Peyer's patch (tissue), 4 donors: ENCODE results near the gene OTUD5. TPM values are rescaled to one million over a fixed set of nuclear protein-coding genes. Genes with fewer than 3 reads are reported as not detected.

Experiments
- DNase-seq, 3 donors: peaks; one replicate each; pipeline ENCODE4 v3.0.0-alpha.2; 2017 to 2019
- H3K27ac ChIP-seq, 4 donors: fragments of 200-600 bp; sonication (generic); one replicate each; pipeline ENCODE4 v1.5.1; 2016 to 2019
- H3K27me3 ChIP-seq, 2 donors: fragments of 200-600 bp; sonication (generic); one replicate each; pipeline ENCODE4 v1.5.1; 2019
- H3K36me3 ChIP-seq, 3 donors: fragments of 200-600 bp; sonication (generic); one replicate each; pipeline ENCODE4 v1.5.1; 2016 to 2019
- H3K4me1 ChIP-seq, 4 donors: fragments of 200-600 bp; sonication (generic); one replicate each; pipeline ENCODE4 v1.5.1; 2016 to 2019
- H3K4me3 ChIP-seq, 4 donors: fragments of 200-600 bp; sonication (generic); 1 replicate in 3 of 4; 2 replicates in 1 of 4; pipeline ENCODE4 v1.5.1; 2016 to 2019; ENCODE audit warnings: mild to moderate bottlenecking in 1 of 4
- H3K9me3 ChIP-seq, 4 donors: fragments of 200-600 bp; sonication (generic); one replicate each; pipeline ENCODE4 v1.5.1; 2016 to 2019; ENCODE audit warnings: mild to moderate bottlenecking in 1 of 4
- POLR2A ChIP-seq, 2 donors: fragments of 450-650 bp; IDR thresholded peaks; one replicate each; pipeline ENCODE4 v1.5.1; 2017; ENCODE audit warnings: antibody characterized with exemption in 2 of 2, mild to moderate bottlenecking in 2 of 2, moderate library complexity in 2 of 2
- total RNA-seq, 4 donors: library from RNA; depleted of rRNA; stranded (reverse); fragments of >200 nt; gene quantifications; one replicate each; pipeline ENCODE4 v1.1.0, GENCODE V29; 2016
- TF ChIP-seq, protein P1 (sequence below), 6 experiments: fragments of 450-650 bp in 4 of 6; fragments of 200-600 bp in 2 of 6; sonication (generic) in 1 of 6; IDR thresholded peaks; one replicate each; pipeline ENCODE4 v1.5.1; 2017 to 2019; ENCODE audit warnings: antibody characterized with exemption in 6 of 6, mild to moderate bottlenecking in 3 of 6, moderate library complexity in 1 of 6

OTUD5 gene
- total RNA-seq, 4 donors from 2014 or later: 49.7 to 79.2 (median 71.0) TPM

- H3K36me3 ChIP-seq: peaks cover 0 to 8% (median 0%) of the 10 kb centered on the region in 3 donors
- DNase-seq: no peak
- no peak for TF ChIP-seq POLR2A (IDR thresholded peaks at IDR 0.05)
- TF ChIP-seq, protein P1, sequence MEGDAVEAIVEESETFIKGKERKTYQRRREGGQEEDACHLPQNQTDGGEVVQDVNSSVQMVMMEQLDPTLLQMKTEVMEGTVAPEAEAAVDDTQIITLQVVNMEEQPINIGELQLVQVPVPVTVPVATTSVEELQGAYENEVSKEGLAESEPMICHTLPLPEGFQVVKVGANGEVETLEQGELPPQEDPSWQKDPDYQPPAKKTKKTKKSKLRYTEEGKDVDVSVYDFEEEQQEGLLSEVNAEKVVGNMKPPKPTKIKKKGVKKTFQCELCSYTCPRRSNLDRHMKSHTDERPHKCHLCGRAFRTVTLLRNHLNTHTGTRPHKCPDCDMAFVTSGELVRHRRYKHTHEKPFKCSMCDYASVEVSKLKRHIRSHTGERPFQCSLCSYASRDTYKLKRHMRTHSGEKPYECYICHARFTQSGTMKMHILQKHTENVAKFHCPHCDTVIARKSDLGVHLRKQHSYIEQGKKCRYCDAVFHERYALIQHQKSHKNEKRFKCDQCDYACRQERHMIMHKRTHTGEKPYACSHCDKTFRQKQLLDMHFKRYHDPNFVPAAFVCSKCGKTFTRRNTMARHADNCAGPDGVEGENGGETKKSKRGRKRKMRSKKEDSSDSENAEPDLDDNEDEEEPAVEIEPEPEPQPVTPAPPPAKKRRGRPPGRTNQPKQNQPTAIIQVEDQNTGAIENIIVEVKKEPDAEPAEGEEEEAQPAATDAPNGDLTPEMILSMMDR (IDR thresholded peaks at IDR 0.05): no peak
- peaks cover 0 to 6% (median 3%) of the 10 kb centered on the region in 4 donors for H3K4me1 ChIP-seq
- H3K27ac ChIP-seq: no peak overlapping the region
- H3K4me3 ChIP-seq: no peak overlapping the region
- no peaks in the 10 kb centered on the region for H3K27me3 ChIP-seq
- H3K9me3 ChIP-seq: no peaks in the 10 kb centered on the region
These were observed 42.6 kb downstream of the OTUD5 start for GRCh38 chrX:48914593-48915493.

DNA sequence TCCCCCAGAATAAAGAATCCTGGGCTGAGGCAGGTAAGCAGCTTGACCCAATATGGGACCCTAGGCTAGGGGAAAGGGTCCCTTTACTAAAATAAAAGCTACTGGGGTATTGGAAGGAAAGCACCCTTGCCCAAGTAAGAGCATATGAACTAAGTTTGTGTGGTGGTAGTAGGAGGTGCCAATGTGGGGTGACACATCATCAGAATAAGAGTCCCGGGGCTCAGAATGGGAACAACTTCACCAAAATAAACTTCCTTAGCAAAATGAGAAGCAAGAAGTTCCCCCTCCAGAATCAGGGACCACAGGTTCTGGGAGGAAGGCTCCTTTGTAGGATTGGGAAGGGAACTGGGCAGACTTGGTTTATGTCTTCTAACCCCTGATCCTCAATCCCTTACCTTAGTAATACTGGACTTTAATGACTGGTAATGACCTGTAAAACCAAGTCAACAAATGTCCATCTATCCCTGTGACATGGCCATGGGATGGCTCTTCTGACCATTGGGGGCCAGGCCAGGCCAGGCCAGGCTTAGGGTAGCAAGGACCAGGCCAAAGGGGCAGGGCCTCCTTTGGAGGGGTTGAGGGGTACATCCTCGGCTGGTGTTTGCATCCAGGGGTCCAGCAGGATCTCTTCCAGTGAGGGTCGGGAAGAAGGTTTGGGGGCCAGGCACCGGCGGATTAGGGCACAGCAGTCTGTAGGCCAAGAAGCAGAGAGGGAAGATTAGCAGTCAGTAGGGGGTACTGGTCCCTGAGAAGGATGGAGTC lies 43.6 kb downstream of the OTUD5 start:
- no peak overlapping the region for H3K27ac ChIP-seq
- TF ChIP-seq, protein P1 (IDR thresholded peaks at IDR 0.05): no peak
- no peak for TF ChIP-seq POLR2A (IDR thresholded peaks at IDR 0.05)
- no peak overlapping the region for H3K4me3 ChIP-seq
- peaks cover 0 to 8% (median 0%) of the 10 kb centered on the region in 3 donors for H3K36me3 ChIP-seq
- H3K9me3 ChIP-seq: no peaks in the 10 kb centered on the region
- H3K4me1 ChIP-seq: peaks cover 0 to 6% (median 0%) of the 10 kb centered on the region in 4 donors
- no peak for DNase-seq
- H3K27me3 ChIP-seq: no peaks in the 10 kb centered on the region

- Histone ChIP-seq H3K4me1 (peaks cover 0 to 2% (median 0%) of the 10 kb centered on the region in 4 donors), H3K36me3 (peaks cover 0 to 8% (median 0%) of the 10 kb centered on the region in 3 donors), H3K27me3 (no peaks in the 10 kb centered on the region), H3K4me3 (peak within 1 kb of the TSS; percentile 59 to 82 (median 70)), H3K9me3 (no peaks in the 10 kb centered on the region), H3K27ac (peak within 1 kb of the TSS; percentile 75 to 92 (median 86))
- peak; percentile 59 to 64 for TF ChIP-seq POLR2A (IDR thresholded peaks at IDR 0.05)
- TF ChIP-seq, protein P1 (IDR thresholded peaks at IDR 0.05): no peak
- DNase-seq: peak; percentile 84 to 93 (median 88)
These were observed 45.8 kb downstream of the OTUD5 start, which contains the start of gene SLC35A2 for GRCh38 chrX:48911412-48912182. Gene SLC35A2, minus strand, starts transcription at chrX:48911646. Its CDS starts 10 bp downstream, at chrX:48911636.

GRCh38 chrX:48910926-48911411 lies 46.4 kb downstream of the OTUD5 start:
- no peak for TF ChIP-seq POLR2A (IDR thresholded peaks at IDR 0.05)
- TF ChIP-seq, protein P1 (IDR thresholded peaks at IDR 0.05): no peak
- DNase-seq: no peak
- H3K27me3 ChIP-seq: no peaks in the 10 kb centered on the region

More at GRCh38 chrX:48910926-48911411, 46.4 kb downstream of the OTUD5 start:
- H3K9me3 ChIP-seq: no peaks in the 10 kb centered on the region
- peaks cover 0 to 8% (median 0%) of the 10 kb centered on the region in 3 donors for H3K36me3 ChIP-seq
- no peaks in the 10 kb centered on the region for H3K4me1 ChIP-seq
- H3K4me3 ChIP-seq: peak overlapping the region; percentile 59 to 82 (median 70)
- H3K27ac ChIP-seq: peak overlapping the region; percentile 75 to 92 (median 86)
